Inflammatory macrophage (primary cell): ENCODE results near the gene ERGIC1.
"Not testable (repeated sequence)": the region's sequence is repeated elsewhere in the genome, so short reads cannot be mapped to it uniquely, and the experiment has no call there.

Experiments
- DNase-seq, 2 donors: peaks; one replicate each; pipeline ENCODE4 v3.0.0-alpha.2; 2020 to 2022

ERGIC1 gene

GRCh38 chr5:172830275-172830799 lies 3.7 kb upstream of the ERGIC1 start:
- DNase-seq, result no peak

- DNase-seq, result peak; percentile 74 to 81
Observed at GRCh38 chr5:172830876-172831662, 3.0 kb upstream of the ERGIC1 start.

GRCh38 chr5:172832383-172833315 lies 1.4 kb upstream of the ERGIC1 start:
- DNase-seq, result peak; percentile 52 to 72

- no peak for DNase-seq
Observed at GRCh38 chr5:172833372-172833685, 722 bp upstream of the ERGIC1 start.

GRCh38 chr5:172834415-172835289 lies 601 bp downstream of the ERGIC1 start:
- DNase-seq, result no peak

- DNase-seq, result no peak
Observed at GRCh38 chr5:172835290-172835993, 1.4 kb downstream of the ERGIC1 start.

GRCh38 chr5:172835994-172836356 lies 1.9 kb downstream of the ERGIC1 start:
- DNase-seq, result no peak

GRCh38 chr5:172837640-172838039 lies 3.6 kb downstream of the ERGIC1 start:
- DNase-seq, result no peak

- DNase-seq, result no peak
Observed at GRCh38 chr5:172838151-172838875, 4.3 kb downstream of the ERGIC1 start.

- no peak for DNase-seq
Observed at GRCh38 chr5:172839669-172840431, 5.8 kb downstream of the ERGIC1 start.

GRCh38 chr5:172840432-172841154 lies 6.5 kb downstream of the ERGIC1 start:
- no peak for DNase-seq

GRCh38 chr5:172841256-172841655 lies 7.2 kb downstream of the ERGIC1 start:
- no peak for DNase-seq

- no peak for DNase-seq
Observed at GRCh38 chr5:172843825-172844576, 9.9 kb downstream of the ERGIC1 start.

GRCh38 chr5:172844577-172844838 lies 10.5 kb downstream of the ERGIC1 start:
- DNase-seq, result no peak

- DNase-seq, result no peak
Observed at GRCh38 chr5:172845154-172845553, 11.1 kb downstream of the ERGIC1 start.

- no peak for DNase-seq
Observed at GRCh38 chr5:172845576-172845975, 11.5 kb downstream of the ERGIC1 start.

- no peak for DNase-seq
Observed at GRCh38 chr5:172846249-172846648, 12.2 kb downstream of the ERGIC1 start.

GRCh38 chr5:172846677-172847076 lies 12.6 kb downstream of the ERGIC1 start:
- DNase-seq, result no peak

GRCh38 chr5:172847584-172847983 lies 13.5 kb downstream of the ERGIC1 start:
- DNase-seq, result not testable (repeated sequence)
